Measurements from ENCODE around the gene PRKCI.

DNA sequence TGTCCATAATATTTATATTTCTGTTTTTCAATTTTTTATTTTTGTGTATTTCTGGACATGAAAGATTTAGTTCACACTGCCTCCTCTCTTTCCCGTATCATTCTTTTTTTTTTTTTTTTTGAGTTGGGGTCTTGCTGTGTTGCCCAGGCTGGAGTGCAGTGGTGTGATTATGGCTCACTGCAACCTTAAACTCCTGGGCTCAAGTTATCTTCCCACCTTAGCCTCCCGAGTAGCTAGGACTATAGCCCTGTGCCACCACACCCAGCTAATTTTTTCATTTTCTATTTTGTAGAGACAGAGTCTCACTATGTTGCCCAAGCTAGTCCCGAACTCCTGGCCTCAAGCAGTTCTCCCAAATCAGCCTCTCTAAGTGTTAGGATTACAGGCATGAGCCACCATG lies 53.6 kb downstream of the PRKCI start:
- TF ChIP-seq, protein P1, sequence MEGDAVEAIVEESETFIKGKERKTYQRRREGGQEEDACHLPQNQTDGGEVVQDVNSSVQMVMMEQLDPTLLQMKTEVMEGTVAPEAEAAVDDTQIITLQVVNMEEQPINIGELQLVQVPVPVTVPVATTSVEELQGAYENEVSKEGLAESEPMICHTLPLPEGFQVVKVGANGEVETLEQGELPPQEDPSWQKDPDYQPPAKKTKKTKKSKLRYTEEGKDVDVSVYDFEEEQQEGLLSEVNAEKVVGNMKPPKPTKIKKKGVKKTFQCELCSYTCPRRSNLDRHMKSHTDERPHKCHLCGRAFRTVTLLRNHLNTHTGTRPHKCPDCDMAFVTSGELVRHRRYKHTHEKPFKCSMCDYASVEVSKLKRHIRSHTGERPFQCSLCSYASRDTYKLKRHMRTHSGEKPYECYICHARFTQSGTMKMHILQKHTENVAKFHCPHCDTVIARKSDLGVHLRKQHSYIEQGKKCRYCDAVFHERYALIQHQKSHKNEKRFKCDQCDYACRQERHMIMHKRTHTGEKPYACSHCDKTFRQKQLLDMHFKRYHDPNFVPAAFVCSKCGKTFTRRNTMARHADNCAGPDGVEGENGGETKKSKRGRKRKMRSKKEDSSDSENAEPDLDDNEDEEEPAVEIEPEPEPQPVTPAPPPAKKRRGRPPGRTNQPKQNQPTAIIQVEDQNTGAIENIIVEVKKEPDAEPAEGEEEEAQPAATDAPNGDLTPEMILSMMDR (IDR thresholded peaks at IDR 0.05; ENCODE audit: poor library complexity, severe bottlenecking) = no peak
- no peak for TF ChIP-seq EP300 (conservative IDR thresholded peaks at IDR 0.05; ENCODE audit: poor library complexity, severe bottlenecking)

All from neural cell (in vitro differentiated cells).